ENCODE measurements around the gene ENGASE.

ENGASE gene

DNA sequence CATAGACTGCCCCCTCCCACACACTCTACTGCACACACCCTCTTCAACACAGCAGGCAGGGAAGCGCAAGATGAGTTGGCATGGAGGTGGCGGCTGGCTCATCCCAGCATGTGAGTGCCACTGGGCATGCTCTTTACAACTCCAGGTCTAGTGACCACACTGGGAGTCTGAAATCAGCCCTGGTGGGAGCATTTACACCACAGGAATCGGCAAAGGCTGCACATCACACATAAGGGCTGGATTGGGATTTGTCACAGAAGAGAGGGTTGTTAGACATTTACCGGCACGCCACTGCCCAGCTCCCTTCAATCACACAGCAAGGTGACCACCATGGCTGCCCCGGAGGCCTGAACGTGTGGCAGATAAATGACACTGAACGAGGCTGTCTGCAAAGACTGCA lies 49.4 kb downstream of the ENGASE start:
- in situ Hi-C loops (cut with HindIII; ENCODE audit: low pct_ligation_motif_present, low sequenced_read_pairs): no loop called here
- H3K27me3 ChIP-seq (replicated peaks): peaks cover 3% of the 10 kb centered on the region

GRCh38 chr17:79124513-79125209 lies 50.0 kb downstream of the ENGASE start:
- Histone ChIP-seq H3K27me3 (replicated peaks) (peaks cover 3% of the 10 kb centered on the region), H3K36me3 (replicated peaks) (no peaks in the 10 kb centered on the region), H3K4me3 (ENCODE audit: low read depth, low read length) (no peak overlapping the region), H3K27ac (no peak overlapping the region)
- DNase-seq: no peak
- in situ Hi-C loops (cut with HindIII; ENCODE audit: low pct_ligation_motif_present, low sequenced_read_pairs): no loop called here
- TF ChIP-seq, protein P1, sequence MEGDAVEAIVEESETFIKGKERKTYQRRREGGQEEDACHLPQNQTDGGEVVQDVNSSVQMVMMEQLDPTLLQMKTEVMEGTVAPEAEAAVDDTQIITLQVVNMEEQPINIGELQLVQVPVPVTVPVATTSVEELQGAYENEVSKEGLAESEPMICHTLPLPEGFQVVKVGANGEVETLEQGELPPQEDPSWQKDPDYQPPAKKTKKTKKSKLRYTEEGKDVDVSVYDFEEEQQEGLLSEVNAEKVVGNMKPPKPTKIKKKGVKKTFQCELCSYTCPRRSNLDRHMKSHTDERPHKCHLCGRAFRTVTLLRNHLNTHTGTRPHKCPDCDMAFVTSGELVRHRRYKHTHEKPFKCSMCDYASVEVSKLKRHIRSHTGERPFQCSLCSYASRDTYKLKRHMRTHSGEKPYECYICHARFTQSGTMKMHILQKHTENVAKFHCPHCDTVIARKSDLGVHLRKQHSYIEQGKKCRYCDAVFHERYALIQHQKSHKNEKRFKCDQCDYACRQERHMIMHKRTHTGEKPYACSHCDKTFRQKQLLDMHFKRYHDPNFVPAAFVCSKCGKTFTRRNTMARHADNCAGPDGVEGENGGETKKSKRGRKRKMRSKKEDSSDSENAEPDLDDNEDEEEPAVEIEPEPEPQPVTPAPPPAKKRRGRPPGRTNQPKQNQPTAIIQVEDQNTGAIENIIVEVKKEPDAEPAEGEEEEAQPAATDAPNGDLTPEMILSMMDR (IDR thresholded peaks at IDR 0.05; ENCODE audit: low read depth, low read length, missing control alignments): no peak

More for the DNA sequence above, 49.4 kb downstream of the ENGASE start:
- no peak overlapping the region for H3K27ac ChIP-seq
- no peak for DNase-seq
- TF ChIP-seq, protein P1 (IDR thresholded peaks at IDR 0.05; ENCODE audit: low read depth, low read length, missing control alignments): no peak
- H3K36me3 ChIP-seq (replicated peaks): no peaks in the 10 kb centered on the region
- no peak overlapping the region for H3K4me3 ChIP-seq (ENCODE audit: low read depth, low read length)

- DNase-seq: no peak
- in situ Hi-C loops (cut with HindIII; ENCODE audit: low pct_ligation_motif_present, low sequenced_read_pairs): no loop called here
- Histone ChIP-seq H3K36me3 (replicated peaks) (no peaks in the 10 kb centered on the region), H3K4me3 (ENCODE audit: low read depth, low read length) (no peak overlapping the region), H3K27me3 (replicated peaks) (peaks cover 3% of the 10 kb centered on the region), H3K27ac (no peak overlapping the region)
- TF ChIP-seq, protein P1 (IDR thresholded peaks at IDR 0.05; ENCODE audit: low read depth, low read length, missing control alignments): no peak
These were observed 50.9 kb downstream of the ENGASE start for GRCh38 chr17:79125503-79125902.

GRCh38 chr17:79126139-79126538 lies 51.5 kb downstream of the ENGASE start:
- no peak overlapping the region for H3K4me3 ChIP-seq (ENCODE audit: low read depth, low read length)
- no peaks in the 10 kb centered on the region for H3K36me3 ChIP-seq (replicated peaks)
- peaks cover 3% of the 10 kb centered on the region for H3K27me3 ChIP-seq (replicated peaks)
- DNase-seq: no peak
- in situ Hi-C loops (cut with HindIII; ENCODE audit: low pct_ligation_motif_present, low sequenced_read_pairs): no loop called here
- TF ChIP-seq, protein P1 (IDR thresholded peaks at IDR 0.05; ENCODE audit: low read depth, low read length, missing control alignments): peak; percentile 23
- no peak overlapping the region for H3K27ac ChIP-seq

DNA sequence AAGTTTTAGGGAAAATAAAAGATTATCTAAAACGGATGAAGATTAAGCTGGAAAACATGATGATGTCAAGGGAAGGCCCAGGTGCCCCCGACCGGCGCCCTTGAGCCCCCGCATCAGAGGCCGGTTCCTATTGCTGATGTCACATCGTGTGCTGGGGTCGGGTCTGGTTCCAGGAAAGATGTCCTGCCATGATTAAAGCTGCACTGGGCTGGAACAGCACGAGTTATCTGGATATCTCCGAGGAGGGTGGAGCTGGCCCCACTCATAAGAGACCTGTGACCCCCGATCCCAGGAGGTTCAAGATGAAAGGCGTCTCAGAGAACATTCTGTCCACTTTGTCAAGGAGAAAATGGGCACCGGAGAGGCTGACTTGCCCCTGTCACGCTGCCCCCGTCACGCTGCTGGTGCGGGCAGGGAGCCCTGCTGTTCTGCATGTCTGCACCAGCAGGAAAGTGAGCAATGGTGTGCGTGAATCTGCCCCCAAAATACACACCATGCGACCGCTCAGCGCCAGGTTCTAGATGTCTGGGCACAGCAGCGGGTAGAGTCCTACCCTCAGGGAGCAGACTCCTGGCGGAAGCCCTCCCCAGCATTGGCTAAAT lies 53.0 kb downstream of the ENGASE start:
- in situ Hi-C loops (cut with HindIII; ENCODE audit: low pct_ligation_motif_present, low sequenced_read_pairs): no loop called here
- Histone ChIP-seq H3K27me3 (replicated peaks) (peaks cover 3% of the 10 kb centered on the region), H3K36me3 (replicated peaks) (no peaks in the 10 kb centered on the region), H3K4me3 (ENCODE audit: low read depth, low read length) (no peak overlapping the region), H3K27ac (no peak overlapping the region)
- no peak for DNase-seq
- TF ChIP-seq, protein P1 (IDR thresholded peaks at IDR 0.05; ENCODE audit: low read depth, low read length, missing control alignments): no peak

Measured in brain microvascular endothelial cell (primary cell).